Endothelial cell of umbilical vein (primary cell): ENCODE results near the gene DDX53. TPM values are rescaled to one million over a fixed set of nuclear protein-coding genes. Genes with fewer than 3 reads are reported as not detected.

Experiments
- BruUV-seq: library from RNA; stranded (reverse); fragments of 400-500 nt; replicated peaks from 2 replicates; lab custom pipeline; 2021; lab: Mats Ljungman, UMichigan
- CTCF ChIA-PET: fragments of 300-600, 350-600 bp; sonication (Branson Sonifier 250); formaldehyde crosslinking; loops from one replicate; lab custom pipeline; 2021; ENCODE audit warnings: antibody characterized with exemption, inconsistent platforms; lab: Charles Lee
- POLR2A ChIA-PET: fragments of 300-600, 350-600 bp; sonication (Branson Sonifier 250); formaldehyde crosslinking; loops from one replicate; lab custom pipeline; 2021; ENCODE audit warnings: antibody characterized with exemption, inconsistent platforms; lab: Charles Lee
- DNase-seq: peaks from one replicate; pipeline ENCODE4 v3.0.0-alpha.2; 2011; ENCODE audit warnings: low read depth, low spot score
- FAIRE-seq: peaks from 2 replicates; lab custom pipeline; 2011; peaks lifted over from hg19 to GRCh38; lab: Jason Lieb, UNC
- H2AFZ ChIP-seq: 2 replicates; pipeline ENCODE4 v1.6.0; 2012; ENCODE audit warnings: low read depth, low read length, control low read depth, inconsistent platforms
- H3K27ac ChIP-seq: 2 replicates; pipeline ENCODE4 v1.5.1; 2011; ENCODE audit warnings: low read depth, mild to moderate bottlenecking, control low read depth, low read length, moderate library complexity; ENCODE audit not compliant: insufficient read depth
- H3K27me3 ChIP-seq, 2 experiments: 2 replicates each; pipeline versions ENCODE4 v1.6.0 to v1.6.1; 2011; ENCODE audit warnings: low read length in 2 of 2, mixed read lengths in 1 of 2; ENCODE audit not compliant: control insufficient read depth in 2 of 2, insufficient read depth in 2 of 2
- H3K36me3 ChIP-seq, 2 experiments: 2 replicates in 1 of 2; 3 replicates in 1 of 2; pipeline ENCODE4 v1.5.1; 2011; ENCODE audit warnings: low read length in 2 of 2, mild to moderate bottlenecking in 1 of 2, moderate library complexity in 1 of 2; ENCODE audit not compliant: control insufficient read depth in 2 of 2, insufficient read depth in 2 of 2; ENCODE audit errors: extremely low read depth in 1 of 2
- H3K4me1 ChIP-seq: 3 replicates; pipeline ENCODE4 v1.5.1; 2011; ENCODE audit warnings: mild to moderate bottlenecking, low read length; ENCODE audit not compliant: control insufficient read depth, insufficient read depth; ENCODE audit errors: extremely low read depth
- H3K4me2 ChIP-seq: 2 replicates; pipeline ENCODE4 v1.6.1; 2011; ENCODE audit warnings: low read length, control low read depth, mixed read lengths; ENCODE audit not compliant: insufficient read depth
- H3K4me3 ChIP-seq, 3 experiments: fragments of 200-600 bp in 1 of 3; sonication (generic), shearing (Covaris generic) in 1 of 3; replicated peaks in 1 of 3; 2 replicates each; pipeline ENCODE4 v1.5.1; 2011 to 2016; ENCODE audit warnings: control low read depth in 3 of 3, low read length in 3 of 3, mild to moderate bottlenecking in 2 of 3, inconsistent platforms in 1 of 3, low read depth in 1 of 3, moderate library complexity in 1 of 3; ENCODE audit not compliant: insufficient read depth in 1 of 3
- H3K79me2 ChIP-seq: 2 replicates; pipeline ENCODE4 v1.6.0; 2012; ENCODE audit warnings: low read length, inconsistent platforms; ENCODE audit not compliant: control insufficient read depth, insufficient read depth
- H3K9ac ChIP-seq: replicated peaks from 2 replicates; pipeline ENCODE3; 2011; ENCODE audit warnings: low read length, control low read depth; ENCODE audit not compliant: insufficient read depth; ENCODE audit errors: extremely low read depth
- H3K9me1 ChIP-seq: replicated peaks from 3 replicates; pipeline ENCODE4 v1.6.0; 2011; ENCODE audit warnings: mild to moderate bottlenecking, low read length; ENCODE audit not compliant: control insufficient read depth, insufficient read depth; ENCODE audit errors: extremely low read depth
- H3K9me3 ChIP-seq: replicated peaks from 2 replicates; pipeline ENCODE4 v1.5.1; 2012; ENCODE audit warnings: low read length, inconsistent platforms; ENCODE audit not compliant: control insufficient read depth, insufficient read depth
- H4K20me1 ChIP-seq: replicated peaks from 2 replicates; pipeline ENCODE3; 2011; ENCODE audit warnings: mild to moderate bottlenecking, low read length; ENCODE audit not compliant: control insufficient read depth, insufficient read depth; ENCODE audit errors: extremely low read depth
- EZH2 ChIP-seq: IDR thresholded peaks from 2 replicates; pipeline ENCODE4 v1.6.1; 2012; ENCODE audit warnings: borderline replicate concordance, low read depth, mild to moderate bottlenecking, moderate library complexity, low read length, inconsistent platforms; ENCODE audit not compliant: severe bottlenecking
- FOS ChIP-seq: IDR thresholded peaks from 2 replicates; pipeline ENCODE4 v1.6.1; 2011; ENCODE audit warnings: mild to moderate bottlenecking, low read length, moderate library complexity, borderline replicate concordance; ENCODE audit not compliant: insufficient read depth
- GATA2 ChIP-seq: IDR thresholded peaks from 2 replicates; pipeline ENCODE4 v1.7.0; 2011; ENCODE audit warnings: low read depth, mild to moderate bottlenecking, moderate library complexity, mixed read lengths, low read length; ENCODE audit not compliant: insufficient read length, insufficient read depth
- JUN ChIP-seq: IDR thresholded peaks from 2 replicates; pipeline ENCODE4 v1.6.1; 2011; ENCODE audit warnings: borderline replicate concordance, low read depth; ENCODE audit not compliant: insufficient read length, insufficient read depth
- MYC ChIP-seq: IDR thresholded peaks from one replicate; pipeline ENCODE4 v1.6.1; 2011; ENCODE audit warnings: mild to moderate bottlenecking, low read depth, low read length
- POLR2A ChIP-seq: IDR thresholded peaks from 2 replicates; pipeline ENCODE4 v1.6.1; 2012; ENCODE audit warnings: low read depth, mild to moderate bottlenecking, control low read depth, low read length
- POLR2AphosphoS5 ChIP-seq: IDR thresholded peaks from 2 replicates; pipeline ENCODE4 v1.6.1; 2012; ENCODE audit warnings: low read depth, mild to moderate bottlenecking, control low read depth, low read length, moderate library complexity; ENCODE audit not compliant: insufficient read depth
- dilution Hi-C: fragments of 300-500 bp; cut with MboI; formaldehyde crosslinking; loops from one replicate; pipeline ENCODE4 v1.15.0; 2019; ENCODE audit warnings: low sequenced_read_pairs; ENCODE audit not compliant: extremely low pct_ligation_motif_present
- intact Hi-C: fragments of 100-400 bp; cut with micrococcal nuclease; formaldehyde crosslinking; loops from one replicate; pipeline ENCODE4 v1.10.0; 2022
- polyA plus RNA-seq, 4 experiments: library from polyadenylated mRNA; depleted of rRNA in 3 of 4; stranded (reverse) in 3 of 4; unstranded in 1 of 4; fragments of >200 nt; gene quantifications; 2 replicates each; pipeline versions ENCODE4 v1.2.1 to v1.2.3, GENCODE V29; 2011 to 2012; ENCODE audit warnings: missing spikeins in 1 of 4
- total RNA-seq: library from RNA; stranded (reverse); gene quantifications from 2 replicates; pipeline ENCODE4 v1.2.3, GENCODE V29; 2021
- TF ChIP-seq, protein P1 (sequence below), 2 donors: IDR thresholded peaks; 1 replicate in 1 of 2; 2 replicates in 1 of 2; pipeline ENCODE4 v1.5.1; 2011; ENCODE audit warnings: low read length in 2 of 2, mild to moderate bottlenecking in 2 of 2, moderate library complexity in 2 of 2, control low read depth in 1 of 2, inconsistent platforms in 1 of 2, low read depth in 1 of 2; ENCODE audit not compliant: insufficient read depth in 1 of 2; ENCODE audit errors: extremely low read depth in 1 of 2
- TF ChIP-seq, protein P2 (sequence below): IDR thresholded peaks from 2 replicates; pipeline ENCODE4 v1.6.1; 2011; ENCODE audit not compliant: insufficient read depth, insufficient read length

DDX53 gene
- total and polyA plus RNA-seq, 2 donors (not counting 3 experiments of a cell fraction or from before 2014, with no cell fraction given), result not detected

DNA sequence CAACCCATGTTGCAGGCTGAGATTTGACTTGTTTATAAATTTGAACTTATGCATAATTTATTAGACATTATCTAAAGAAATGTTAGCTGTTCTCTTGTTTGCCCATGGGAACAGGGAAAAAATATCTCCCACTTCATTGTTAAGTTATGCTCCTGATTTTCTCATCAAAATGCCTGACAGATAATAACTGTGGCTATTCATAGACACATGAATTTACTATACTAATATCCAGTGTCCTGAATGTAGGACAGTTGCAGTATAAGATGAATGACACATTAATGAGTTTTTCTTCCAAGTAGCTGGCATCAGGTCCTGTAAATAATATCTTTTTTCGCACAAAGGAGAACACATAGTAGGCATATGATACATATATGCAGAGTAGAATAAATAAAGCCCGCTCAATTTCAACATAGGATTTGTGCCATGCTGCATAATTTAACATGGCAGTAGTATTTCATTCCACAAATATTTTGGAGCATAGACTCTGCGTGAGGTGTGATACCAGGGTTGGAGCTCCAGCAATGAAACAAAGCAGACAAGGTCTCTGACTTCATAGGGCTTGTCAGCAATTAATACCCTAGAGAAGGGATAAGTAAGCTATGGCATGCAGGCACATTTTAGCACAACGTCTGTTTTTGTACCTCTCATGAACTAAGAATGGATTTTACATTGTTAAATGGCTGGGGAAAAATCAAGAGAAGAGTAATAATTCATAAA lies 40.4 kb upstream of the DDX53 start:
- no peak overlapping the region for H3K4me3 ChIP-seq
- ChIA-PET CTCF (interaction anchor here (1.1 kb wide), 1 partner anchor 211 kb away, joined by 3 read pairs; no protein-coding TSS in a partner anchor), POLR2A (no interaction called here)
- no peak overlapping the region for H3K4me2 ChIP-seq
- no peak for TF ChIP-seq MYC
- no peak for TF ChIP-seq EZH2
- no peak for TF ChIP-seq FOS
- no peak for TF ChIP-seq POLR2A
- TF ChIP-seq, protein P1, sequence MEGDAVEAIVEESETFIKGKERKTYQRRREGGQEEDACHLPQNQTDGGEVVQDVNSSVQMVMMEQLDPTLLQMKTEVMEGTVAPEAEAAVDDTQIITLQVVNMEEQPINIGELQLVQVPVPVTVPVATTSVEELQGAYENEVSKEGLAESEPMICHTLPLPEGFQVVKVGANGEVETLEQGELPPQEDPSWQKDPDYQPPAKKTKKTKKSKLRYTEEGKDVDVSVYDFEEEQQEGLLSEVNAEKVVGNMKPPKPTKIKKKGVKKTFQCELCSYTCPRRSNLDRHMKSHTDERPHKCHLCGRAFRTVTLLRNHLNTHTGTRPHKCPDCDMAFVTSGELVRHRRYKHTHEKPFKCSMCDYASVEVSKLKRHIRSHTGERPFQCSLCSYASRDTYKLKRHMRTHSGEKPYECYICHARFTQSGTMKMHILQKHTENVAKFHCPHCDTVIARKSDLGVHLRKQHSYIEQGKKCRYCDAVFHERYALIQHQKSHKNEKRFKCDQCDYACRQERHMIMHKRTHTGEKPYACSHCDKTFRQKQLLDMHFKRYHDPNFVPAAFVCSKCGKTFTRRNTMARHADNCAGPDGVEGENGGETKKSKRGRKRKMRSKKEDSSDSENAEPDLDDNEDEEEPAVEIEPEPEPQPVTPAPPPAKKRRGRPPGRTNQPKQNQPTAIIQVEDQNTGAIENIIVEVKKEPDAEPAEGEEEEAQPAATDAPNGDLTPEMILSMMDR (IDR thresholded peaks at IDR 0.05; ENCODE audit: extremely low read depth in 1 of 2, insufficient read depth in 1 of 2, low read depth in 1 of 2, low read length in 2 of 2), result no peak
- TF ChIP-seq, protein P2, sequence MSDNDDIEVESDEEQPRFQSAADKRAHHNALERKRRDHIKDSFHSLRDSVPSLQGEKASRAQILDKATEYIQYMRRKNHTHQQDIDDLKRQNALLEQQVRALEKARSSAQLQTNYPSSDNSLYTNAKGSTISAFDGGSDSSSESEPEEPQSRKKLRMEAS, result no peak
- no peak for TF ChIP-seq POLR2AphosphoS5
- no peak for TF ChIP-seq GATA2
- no peak for TF ChIP-seq JUN
- BruUV-seq, result no TSS peak
- H3K4me1 ChIP-seq, result no peaks in the 10 kb centered on the region
- H3K79me2 ChIP-seq, result no peaks in the 10 kb centered on the region
- intact Hi-C loops (no loop called here), dilution Hi-C loops (no loop called here)
- no peaks in the 10 kb centered on the region for H3K36me3 ChIP-seq
- DNase-seq (no peak), FAIRE-seq (no peak)
- no peaks in the 10 kb centered on the region for H3K9me1 ChIP-seq
- no peaks in the 10 kb centered on the region for H3K9me3 ChIP-seq
- no peak overlapping the region for H3K27ac ChIP-seq
- H3K9ac ChIP-seq, result no peak overlapping the region
- H2AFZ ChIP-seq, result no peak overlapping the region
- H4K20me1 ChIP-seq, result no peaks in the 10 kb centered on the region
- H3K27me3 ChIP-seq, result no peaks in the 10 kb centered on the region
